Left lung (tissue), 10 donors: Measurements from ENCODE around the gene C16orf87. TPM values are rescaled to one million over a fixed set of nuclear protein-coding genes. Genes with fewer than 3 reads are reported as not detected.

Experiments
- ATAC-seq: fragments of 200-7000 bp; cut with Tn5 transposase; one replicate; pipeline ENCODE4 v1.9.1; 2020; ENCODE audit warnings: moderate library complexity
- DNase-seq, 4 donors: peaks; one replicate each; pipeline ENCODE4 v3.0.0-alpha.2; 2013 to 2020
- H3K27ac ChIP-seq, 2 donors: fragments of 200-600 bp; sonication (generic) in 1 of 2; one replicate each; pipeline versions ENCODE4 v1.5.0 to v1.8.0; 2020 to 2021
- H3K27me3 ChIP-seq, 2 donors: fragments of 200-600 bp; sonication (generic) in 1 of 2; one replicate each; pipeline versions ENCODE4 v1.5.0 to v1.8.0; 2020 to 2021
- H3K36me3 ChIP-seq, 2 donors: fragments of 200-600 bp; sonication (generic) in 1 of 2; one replicate each; pipeline versions ENCODE4 v1.5.0 to v1.8.0; 2020 to 2021
- H3K4me1 ChIP-seq, 2 donors: fragments of 200-600 bp; one replicate each; pipeline ENCODE4 v1.8.0; 2021
- H3K4me3 ChIP-seq, 2 donors: fragments of 200-600 bp; sonication (generic) in 1 of 2; one replicate each; pipeline versions ENCODE4 v1.5.0 to v1.8.0; 2020 to 2021; ENCODE audit warnings: mild to moderate bottlenecking in 1 of 2
- H3K9me3 ChIP-seq, 2 donors: fragments of 200-600 bp; sonication (generic) in 1 of 2; one replicate each; pipeline versions ENCODE4 v1.5.0 to v1.8.0; 2020 to 2021
- intact Hi-C, 2 donors: fragments of 100-400 bp; cut with DNase I; formaldehyde crosslinking; loops; one replicate each; pipeline versions ENCODE4 v1.11.2 to v1.14.2; 2022
- polyA plus RNA-seq, 6 donors: library from polyadenylated mRNA; unstranded; fragments of 120-200 nt; gene quantifications; one replicate each; pipeline ENCODE4 v1.2.1, GENCODE V29; 2013; ENCODE audit not compliant: insufficient read length in 6 of 6
- total RNA-seq, 2 donors: library from RNA; stranded (reverse); fragmentation: NEBNext Ultra II Directional; extraction: Animal tissue kit (Norgen Biotek cat#: 25700); gene quantifications; one replicate each; pipeline ENCODE4 v1.2.1, GENCODE V29; 2021
- TF ChIP-seq, protein P1 (sequence below), 2 donors: fragments of 200-600 bp; sonication (generic) in 1 of 2; IDR thresholded peaks; one replicate each; pipeline versions ENCODE4 v1.5.0 to v1.8.0; 2021; ENCODE audit warnings: antibody characterized with exemption in 2 of 2
- donor health status: DM: no; HTN: yes; CAD: no.
- donor health status: DM: no; HTN: no; CAD: no.

C16orf87 gene
- total and polyA plus RNA-seq, 8 donors, result 6.2 to 23.2 (median 21.4) TPM

GRCh38 chr16:46801428-46802049 is 29.4 kb downstream of the C16orf87 start:
- no peaks in the 10 kb centered on the region for H3K9me3 ChIP-seq
- H3K27me3 ChIP-seq, result no peaks in the 10 kb centered on the region
- TF ChIP-seq, protein P1, sequence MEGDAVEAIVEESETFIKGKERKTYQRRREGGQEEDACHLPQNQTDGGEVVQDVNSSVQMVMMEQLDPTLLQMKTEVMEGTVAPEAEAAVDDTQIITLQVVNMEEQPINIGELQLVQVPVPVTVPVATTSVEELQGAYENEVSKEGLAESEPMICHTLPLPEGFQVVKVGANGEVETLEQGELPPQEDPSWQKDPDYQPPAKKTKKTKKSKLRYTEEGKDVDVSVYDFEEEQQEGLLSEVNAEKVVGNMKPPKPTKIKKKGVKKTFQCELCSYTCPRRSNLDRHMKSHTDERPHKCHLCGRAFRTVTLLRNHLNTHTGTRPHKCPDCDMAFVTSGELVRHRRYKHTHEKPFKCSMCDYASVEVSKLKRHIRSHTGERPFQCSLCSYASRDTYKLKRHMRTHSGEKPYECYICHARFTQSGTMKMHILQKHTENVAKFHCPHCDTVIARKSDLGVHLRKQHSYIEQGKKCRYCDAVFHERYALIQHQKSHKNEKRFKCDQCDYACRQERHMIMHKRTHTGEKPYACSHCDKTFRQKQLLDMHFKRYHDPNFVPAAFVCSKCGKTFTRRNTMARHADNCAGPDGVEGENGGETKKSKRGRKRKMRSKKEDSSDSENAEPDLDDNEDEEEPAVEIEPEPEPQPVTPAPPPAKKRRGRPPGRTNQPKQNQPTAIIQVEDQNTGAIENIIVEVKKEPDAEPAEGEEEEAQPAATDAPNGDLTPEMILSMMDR (IDR thresholded peaks at IDR 0.05), result peak in 1 of 2 donors; percentile 34
- H3K36me3 ChIP-seq, result peaks cover 0 to 4% of the 10 kb centered on the region in 2 donors
- no peaks in the 10 kb centered on the region for H3K4me1 ChIP-seq
- peak; percentile 73 for ATAC-seq
- no peak overlapping the region for H3K27ac ChIP-seq
- H3K4me3 ChIP-seq, result no peak overlapping the region
- intact Hi-C loops, result loop anchor here in 1 of 2 donors (10.0 kb wide), 1 partner anchor 127 kb away; no protein-coding TSS in a partner anchor
- DNase-seq, result no peak

DNA sequence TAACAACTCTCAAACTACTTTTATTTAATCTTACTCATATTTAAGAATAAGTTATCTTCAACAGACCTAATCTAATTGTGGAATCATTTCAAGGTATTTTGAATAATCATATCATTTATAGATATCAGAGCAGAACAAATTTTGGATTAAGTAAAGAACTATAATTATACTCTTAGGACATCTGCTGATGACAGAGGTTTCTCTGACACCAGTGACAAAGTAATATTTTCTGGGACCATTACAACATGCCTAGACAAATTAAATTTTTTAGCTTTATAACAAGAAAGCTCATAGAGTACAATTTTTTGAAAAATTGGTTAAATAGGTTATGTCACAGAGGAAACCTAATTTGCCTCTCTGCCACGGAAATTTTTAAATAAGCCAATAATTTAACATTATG is 30.5 kb downstream of the C16orf87 start:
- Histone ChIP-seq H3K27me3 (no peaks in the 10 kb centered on the region), H3K36me3 (peaks cover 0 to 4% of the 10 kb centered on the region in 2 donors), H3K9me3 (no peaks in the 10 kb centered on the region), H3K4me3 (no peak overlapping the region), H3K27ac (no peak overlapping the region), H3K4me1 (no peaks in the 10 kb centered on the region)
- TF ChIP-seq, protein P1 (IDR thresholded peaks at IDR 0.05), result no peak
- no peak for DNase-seq
- ATAC-seq, result no peak
- intact Hi-C loops, result loop anchor here in 1 of 2 donors (10.0 kb wide), 1 partner anchor 126 kb away; no protein-coding TSS in a partner anchor

GRCh38 chr16:46797501-46797900 is 33.5 kb downstream of the C16orf87 start:
- Histone ChIP-seq H3K4me1 (no peaks in the 10 kb centered on the region), H3K27ac (no peak overlapping the region), H3K9me3 (peaks cover 0 to 18% of the 10 kb centered on the region in 2 donors), H3K36me3 (peaks cover 0 to 3% of the 10 kb centered on the region in 2 donors), H3K27me3 (no peaks in the 10 kb centered on the region), H3K4me3 (no peak overlapping the region)
- ATAC-seq, result peak; percentile 53
- peak in 1 of 4 donors; percentile 41 for DNase-seq
- TF ChIP-seq, protein P1 (IDR thresholded peaks at IDR 0.05), result no peak
- intact Hi-C loops, result no loop called here

- DNase-seq (no peak), ATAC-seq (no peak)
- H3K9me3 ChIP-seq, result peaks cover 0 to 18% of the 10 kb centered on the region in 2 donors
- H3K36me3 ChIP-seq, result no peaks in the 10 kb centered on the region
- no peak overlapping the region for H3K27ac ChIP-seq
- no peaks in the 10 kb centered on the region for H3K27me3 ChIP-seq
- intact Hi-C loops, result no loop called here
- TF ChIP-seq, protein P1 (IDR thresholded peaks at IDR 0.05), result no peak
- no peak overlapping the region for H3K4me3 ChIP-seq
- H3K4me1 ChIP-seq, result no peaks in the 10 kb centered on the region
These were observed 34.2 kb downstream of the C16orf87 start for GRCh38 chr16:46796764-46797269.

GRCh38 chr16:46793841-46794240 is 37.1 kb downstream of the C16orf87 start:
- no peak for DNase-seq
- Histone ChIP-seq H3K36me3 (no peaks in the 10 kb centered on the region), H3K4me1 (peaks cover 0 to 12% of the 10 kb centered on the region in 2 donors), H3K4me3 (no peak overlapping the region), H3K27me3 (no peaks in the 10 kb centered on the region), H3K27ac (no peak overlapping the region), H3K9me3 (peaks cover 0 to 18% of the 10 kb centered on the region in 2 donors)
- ATAC-seq, result no peak
- intact Hi-C loops, result no loop called here
- TF ChIP-seq, protein P1 (IDR thresholded peaks at IDR 0.05), result no peak
